Colonic mucosa (tissue), 4 donors: ENCODE data around the gene APPL2. TPM values are rescaled to one million over a fixed set of nuclear protein-coding genes. Genes with fewer than 3 reads are reported as not detected.
"Not testable (repeated sequence)": the region's sequence is repeated elsewhere in the genome, so short reads cannot be mapped to it uniquely, and the experiment has no call there.

Experiments used
- DNase-seq: peaks from one replicate; pipeline ENCODE4 v3.0.0-alpha.2; 2020
- H3K27ac ChIP-seq: fragments of 200-600 bp; one replicate; pipeline ENCODE4 v1.8.0; 2021
- H3K27me3 ChIP-seq: fragments of 200-600 bp; one replicate; pipeline ENCODE4 v1.8.0; 2021
- H3K36me3 ChIP-seq: fragments of 200-600 bp; one replicate; pipeline ENCODE4 v1.8.0; 2021
- H3K4me1 ChIP-seq: fragments of 200-600 bp; one replicate; pipeline ENCODE4 v1.8.0; 2021; ENCODE audit warnings: mild to moderate bottlenecking
- H3K4me3 ChIP-seq: fragments of 200-600 bp; one replicate; pipeline ENCODE4 v1.8.0; 2021
- H3K9ac ChIP-seq, 2 donors: one replicate each; pipeline ENCODE4 v1.7.0; 2013; ENCODE audit warnings: control low read depth in 2 of 2, low read depth in 2 of 2, low read length in 2 of 2
- H3K9me3 ChIP-seq: fragments of 200-600 bp; one replicate; pipeline ENCODE4 v1.8.0; 2021
- intact Hi-C: fragments of 100-400 bp; cut with DNase I; formaldehyde crosslinking; loops from one replicate; pipeline ENCODE4 v1.14.1; 2022
- total RNA-seq, 2 donors: library from RNA; stranded (reverse); fragmentation: NEBNext Ultra II Directional in 1 of 2; extraction: Animal tissue kit (Norgen Biotek cat#: 25700) in 1 of 2; gene quantifications; one replicate each; pipeline ENCODE4 v1.2.1, GENCODE V29; 2021
- TF ChIP-seq, protein P1 (sequence below): fragments of 200-600 bp; IDR thresholded peaks from one replicate; pipeline ENCODE4 v1.8.0; 2022; ENCODE audit warnings: antibody characterized with exemption, mild to moderate bottlenecking
- donor health status: healthy.
- donor health status: DM: no; HTN: no; CAD: no.
- donor health status: DM: no; HTN: no; CAD: no.

The APPL2 gene
- total RNA-seq, 2 donors from 2014 or later = 70.8 to 86.0 TPM

DNA sequence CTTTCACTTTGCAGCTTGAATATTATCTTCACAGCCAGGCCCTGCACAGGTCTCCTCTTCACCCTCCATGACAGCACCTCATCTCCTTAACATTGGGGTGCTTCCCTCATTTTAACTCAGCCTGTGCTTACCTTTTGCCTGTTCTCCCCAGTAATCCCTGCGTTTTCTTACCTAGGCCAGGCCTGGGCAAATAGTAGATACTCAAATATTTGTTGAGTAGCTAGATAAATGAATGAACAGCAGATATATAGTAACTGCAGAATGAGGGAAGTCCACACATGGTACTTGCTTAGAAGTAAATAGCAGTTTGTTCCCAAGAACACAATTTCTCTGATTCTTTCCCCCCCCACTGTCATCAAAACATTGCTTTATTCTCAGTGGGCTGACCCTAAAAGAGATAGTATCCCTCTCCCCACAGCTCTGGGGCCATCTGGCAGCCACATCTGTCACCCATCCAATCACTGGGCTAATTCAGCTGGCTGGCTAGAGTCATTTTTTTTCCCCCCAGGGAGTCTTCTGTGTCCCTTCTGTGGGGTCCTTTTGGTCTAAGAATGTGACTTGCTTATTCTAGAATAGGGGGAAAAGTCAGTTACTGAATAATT, 43.2 kb downstream of the APPL2 start:
- TF ChIP-seq, protein P1, sequence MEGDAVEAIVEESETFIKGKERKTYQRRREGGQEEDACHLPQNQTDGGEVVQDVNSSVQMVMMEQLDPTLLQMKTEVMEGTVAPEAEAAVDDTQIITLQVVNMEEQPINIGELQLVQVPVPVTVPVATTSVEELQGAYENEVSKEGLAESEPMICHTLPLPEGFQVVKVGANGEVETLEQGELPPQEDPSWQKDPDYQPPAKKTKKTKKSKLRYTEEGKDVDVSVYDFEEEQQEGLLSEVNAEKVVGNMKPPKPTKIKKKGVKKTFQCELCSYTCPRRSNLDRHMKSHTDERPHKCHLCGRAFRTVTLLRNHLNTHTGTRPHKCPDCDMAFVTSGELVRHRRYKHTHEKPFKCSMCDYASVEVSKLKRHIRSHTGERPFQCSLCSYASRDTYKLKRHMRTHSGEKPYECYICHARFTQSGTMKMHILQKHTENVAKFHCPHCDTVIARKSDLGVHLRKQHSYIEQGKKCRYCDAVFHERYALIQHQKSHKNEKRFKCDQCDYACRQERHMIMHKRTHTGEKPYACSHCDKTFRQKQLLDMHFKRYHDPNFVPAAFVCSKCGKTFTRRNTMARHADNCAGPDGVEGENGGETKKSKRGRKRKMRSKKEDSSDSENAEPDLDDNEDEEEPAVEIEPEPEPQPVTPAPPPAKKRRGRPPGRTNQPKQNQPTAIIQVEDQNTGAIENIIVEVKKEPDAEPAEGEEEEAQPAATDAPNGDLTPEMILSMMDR = no peak
- intact Hi-C loops = no loop called here
- DNase-seq = no peak
- H3K36me3 ChIP-seq = peaks cover 11% of the 10 kb centered on the region
- no peaks in the 10 kb centered on the region for H3K9me3 ChIP-seq
- no peaks in the 10 kb centered on the region for H3K4me1 ChIP-seq
- no peak overlapping the region for H3K4me3 ChIP-seq
- H3K27ac ChIP-seq = no peak overlapping the region
- no peaks in the 10 kb centered on the region for H3K27me3 ChIP-seq
- no peak overlapping the region for H3K9ac ChIP-seq

DNA sequence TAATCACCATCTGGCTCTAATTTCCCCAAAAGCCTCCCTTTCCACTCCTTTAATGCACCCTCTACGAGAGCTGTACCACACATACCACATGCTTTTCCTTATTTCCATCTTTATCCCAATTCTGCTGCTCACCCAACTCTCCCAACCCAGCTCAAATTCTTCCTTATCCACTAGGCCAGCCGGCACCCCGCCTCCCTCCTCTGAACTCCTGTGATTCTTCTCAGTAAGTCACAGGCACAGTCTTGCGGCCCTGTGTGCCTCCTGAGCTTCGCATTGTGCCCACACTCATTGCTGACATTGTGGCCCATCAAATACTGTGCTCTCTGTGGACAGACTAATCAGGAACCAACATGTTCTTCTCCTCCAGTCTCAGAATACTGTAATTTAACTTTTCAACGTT, 45.4 kb downstream of the APPL2 start:
- intact Hi-C loops = no loop called here
- Histone ChIP-seq H3K4me1 (no peaks in the 10 kb centered on the region), H3K27ac (no peak overlapping the region), H3K36me3 (peaks cover 11% of the 10 kb centered on the region), H3K9me3 (no peaks in the 10 kb centered on the region), H3K9ac (no peak overlapping the region), H3K4me3 (no peak overlapping the region), H3K27me3 (no peaks in the 10 kb centered on the region)
- DNase-seq = no peak
- TF ChIP-seq, protein P1 = no peak

DNA sequence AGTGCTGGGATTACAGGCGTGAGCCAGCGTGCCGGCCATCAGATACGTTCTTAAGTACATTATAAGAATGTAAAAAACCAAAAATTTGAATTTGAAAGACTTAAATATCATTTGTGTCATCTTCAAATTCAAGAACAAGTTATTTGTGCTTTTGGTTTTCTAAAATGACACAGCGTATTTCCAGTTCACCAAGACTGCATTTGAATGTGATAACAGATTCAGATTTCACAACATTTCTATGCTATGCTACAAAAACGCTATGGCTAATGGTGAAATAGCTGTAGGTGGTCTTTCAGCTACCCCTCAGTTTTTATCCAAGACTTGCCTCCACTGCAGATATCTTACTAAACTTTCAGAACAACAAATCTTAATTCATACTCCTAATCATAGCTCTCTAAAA, 46.7 kb downstream of the APPL2 start:
- no peak for DNase-seq
- H3K27me3 ChIP-seq = no peaks in the 10 kb centered on the region
- no peaks in the 10 kb centered on the region for H3K9me3 ChIP-seq
- intact Hi-C loops = no loop called here
- H3K4me1 ChIP-seq = no peaks in the 10 kb centered on the region
- no peak overlapping the region for H3K27ac ChIP-seq
- H3K9ac ChIP-seq = no peak overlapping the region
- H3K4me3 ChIP-seq = no peak overlapping the region
- TF ChIP-seq, protein P1 = no peak
- peaks cover 12% of the 10 kb centered on the region for H3K36me3 ChIP-seq

DNA sequence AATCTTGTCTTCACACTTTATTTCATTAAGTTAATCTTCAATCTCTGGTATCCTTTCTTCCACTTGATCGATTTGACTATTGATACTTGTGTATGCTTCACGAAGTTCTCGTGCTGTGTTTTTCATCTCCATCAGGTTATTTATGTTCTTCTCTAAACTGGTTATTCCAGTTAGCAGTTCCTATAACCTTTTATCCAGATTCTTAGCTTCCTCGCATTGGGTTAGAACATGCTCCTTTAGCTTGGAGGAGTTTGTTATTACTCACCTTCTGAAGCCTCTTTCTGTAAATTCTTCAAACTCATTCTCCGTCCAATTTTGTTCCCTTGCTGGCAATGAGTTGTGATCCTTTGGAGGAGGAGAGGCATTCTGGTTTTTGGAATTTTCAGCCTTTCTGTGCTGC, 52.0 kb downstream of the APPL2 start:
- DNase-seq, H3K4me1 ChIP-seq, intact Hi-C loops, H3K27me3 ChIP-seq, H3K9ac ChIP-seq, H3K27ac ChIP-seq, H3K9me3 ChIP-seq, H3K4me3 ChIP-seq: not testable (repeated sequence)
- peaks cover 11% of the 10 kb centered on the region for H3K36me3 ChIP-seq

DNA sequence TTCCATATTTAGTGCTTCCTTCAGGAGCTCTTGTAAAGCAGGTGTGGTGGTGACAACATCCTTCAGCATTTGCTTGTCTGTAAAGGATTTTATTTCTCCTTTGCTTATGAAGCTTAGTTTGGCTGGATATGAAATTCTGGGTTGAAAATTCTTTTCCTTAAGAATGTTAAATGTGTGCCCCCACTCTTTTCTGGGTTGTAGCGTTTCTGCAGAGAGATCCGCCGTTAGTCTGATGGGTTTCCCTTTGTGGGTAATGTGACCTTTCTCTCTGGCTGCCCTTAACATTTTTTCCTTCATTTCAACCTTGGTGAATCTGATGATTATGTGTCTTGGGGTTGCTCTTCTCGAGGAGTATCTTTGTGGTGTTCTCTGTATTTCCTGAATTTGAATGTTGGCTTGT, 52.6 kb downstream of the APPL2 start:
- H3K9ac ChIP-seq, H3K27me3 ChIP-seq, H3K9me3 ChIP-seq, H3K36me3 ChIP-seq, DNase-seq, intact Hi-C loops, H3K4me1 ChIP-seq, H3K27ac ChIP-seq, H3K4me3 ChIP-seq: not testable (repeated sequence)

DNA sequence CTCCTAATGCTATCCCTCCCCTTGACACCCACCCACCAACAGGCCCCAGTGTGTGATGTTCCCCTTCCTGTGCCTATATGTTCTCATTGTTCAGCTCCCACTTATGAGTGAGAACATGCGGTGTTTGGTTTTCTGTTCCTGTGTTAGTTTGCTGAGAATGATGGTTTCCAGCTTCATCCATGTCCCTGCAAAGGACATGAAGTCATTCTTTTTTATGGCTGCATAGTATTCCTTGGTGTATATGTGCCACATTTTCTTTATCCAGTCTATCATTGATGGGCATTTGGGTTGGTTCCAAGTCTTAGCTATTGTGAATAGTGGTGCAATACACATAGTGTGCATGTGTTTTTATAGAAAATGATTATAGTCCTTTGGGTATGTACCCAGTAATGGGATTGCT, 56.9 kb downstream of the APPL2 start:
- intact Hi-C loops, DNase-seq, H3K4me1 ChIP-seq, H3K36me3 ChIP-seq, H3K27me3 ChIP-seq, H3K4me3 ChIP-seq, H3K9me3 ChIP-seq, H3K27ac ChIP-seq, H3K9ac ChIP-seq: not testable (repeated sequence)

DNA sequence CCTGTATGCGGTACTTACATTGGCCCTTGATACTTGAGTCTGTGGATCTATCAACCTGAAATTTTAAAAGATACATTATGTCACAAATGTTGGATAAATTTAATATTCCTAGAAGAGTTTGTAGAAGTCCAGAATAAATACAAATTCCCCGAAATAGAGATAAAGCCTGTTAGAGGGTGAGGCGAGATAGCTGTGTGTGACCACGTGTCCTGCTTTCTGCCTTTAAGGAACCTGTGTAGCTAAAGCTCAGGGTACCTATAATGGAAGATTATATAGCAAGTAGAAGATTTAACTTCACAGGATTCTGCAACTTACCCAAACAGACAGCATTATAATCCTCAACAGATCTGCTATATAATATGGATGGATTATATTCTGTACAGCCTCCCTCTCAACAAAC, 58.8 kb downstream of the APPL2 start:
- no peak overlapping the region for H3K4me3 ChIP-seq
- no peak overlapping the region for H3K27ac ChIP-seq
- H3K27me3 ChIP-seq = no peaks in the 10 kb centered on the region
- H3K4me1 ChIP-seq = no peaks in the 10 kb centered on the region
- TF ChIP-seq, protein P1 = no peak
- no peak for DNase-seq
- H3K36me3 ChIP-seq = no peaks in the 10 kb centered on the region
- no peaks in the 10 kb centered on the region for H3K9me3 ChIP-seq
- H3K9ac ChIP-seq = no peak overlapping the region
- intact Hi-C loops = no loop called here
